Activated CD8-positive, alpha-beta memory T cell treated with anti-CD3 and anti-CD28 coated beads for 1 hour (primary cell): ENCODE data around the gene RRAD.

Experiments used
- DNase-seq, 2 donors: peaks; one replicate each; pipeline ENCODE4 v3.0.0-alpha.2; 2020; ENCODE audit warnings: low read depth in 1 of 2; ENCODE audit errors: extremely low read depth in 1 of 2

Gene RRAD

GRCh38 chr16:66919569-66920298, 5.6 kb downstream of the RRAD start:
- DNase-seq = no peak

- no peak for DNase-seq
Measured at GRCh38 chr16:66918803-66919568, 6.3 kb downstream of the RRAD start, which contains the start of gene CDH16. CDH16 (minus strand) TSS chr16:66918885; CDS start chr16:66918065, 820 bp downstream.

- no peak for DNase-seq
Measured at GRCh38 chr16:66918355-66918754, 7.0 kb downstream of the RRAD start.

- no peak for DNase-seq
Measured at GRCh38 chr16:66917741-66918140, 7.6 kb downstream of the RRAD start.

GRCh38 chr16:66916518-66916917, 8.8 kb downstream of the RRAD start:
- DNase-seq = no peak

- no peak for DNase-seq
Measured at GRCh38 chr16:66915041-66915440, 10.3 kb downstream of the RRAD start.

GRCh38 chr16:66914541-66914940, 10.8 kb downstream of the RRAD start:
- no peak for DNase-seq

- DNase-seq = no peak
Measured at GRCh38 chr16:66913711-66914110, 11.6 kb downstream of the RRAD start.

- DNase-seq = no peak
Measured at GRCh38 chr16:66913081-66913480, 12.3 kb downstream of the RRAD start.

- no peak for DNase-seq
Measured at GRCh38 chr16:66911801-66912200, 13.5 kb downstream of the RRAD start.

GRCh38 chr16:66911112-66911511, 14.2 kb downstream of the RRAD start:
- DNase-seq = no peak

GRCh38 chr16:66910175-66910940, 15.0 kb downstream of the RRAD start:
- no peak for DNase-seq

- DNase-seq = no peak
Measured at GRCh38 chr16:66908762-66909559, 16.4 kb downstream of the RRAD start.

GRCh38 chr16:66908116-66908515, 17.2 kb downstream of the RRAD start:
- DNase-seq = no peak

- no peak for DNase-seq
Measured at GRCh38 chr16:66906916-66907836, 18.2 kb downstream of the RRAD start.

GRCh38 chr16:66905633-66906539, 19.4 kb downstream of the RRAD start:
- no peak for DNase-seq

GRCh38 chr16:66904846-66905632, 20.3 kb downstream of the RRAD start:
- no peak for DNase-seq

GRCh38 chr16:66904428-66904845, 20.9 kb downstream of the RRAD start:
- no peak for DNase-seq
